Left kidney (tissue), 2 donors: Measurements from ENCODE around the gene CHST9. TPM values are rescaled to one million over a fixed set of nuclear protein-coding genes. Genes with fewer than 3 reads are reported as not detected.
"Not testable (repeated sequence)": the region's sequence is repeated elsewhere in the genome, so short reads cannot be mapped to it uniquely, and the experiment has no call there.

ENCODE experiments used
- DNase-seq: peaks from one replicate; pipeline ENCODE4 v3.0.0-alpha.2; 2013
- polyA plus RNA-seq: library from polyadenylated mRNA; unstranded; fragments of 120-200 nt; gene quantifications from one replicate; pipeline ENCODE4 v1.2.1, GENCODE V29; 2013; ENCODE audit not compliant: insufficient read length

The CHST9 gene
- polyA plus RNA-seq, 1 donor = 5.3 TPM

DNA sequence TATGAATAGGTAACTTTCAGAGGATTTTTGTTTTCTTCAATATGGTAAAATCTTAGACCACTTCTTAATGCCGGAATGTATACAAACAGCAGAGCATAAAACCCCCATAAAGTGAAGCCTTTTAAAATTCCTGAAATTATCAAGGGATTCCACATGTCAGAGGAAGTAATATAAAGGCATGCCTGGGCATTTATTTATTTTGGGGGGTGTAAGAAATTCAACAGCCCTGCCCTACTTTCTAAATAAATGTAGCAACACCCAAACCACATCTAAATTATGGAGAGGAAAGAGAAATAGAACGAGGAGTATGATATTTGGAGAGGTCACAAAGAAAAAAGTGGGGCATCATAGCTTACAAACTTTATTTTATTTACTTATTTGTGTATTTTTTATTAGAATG lies 9.9 kb downstream of the CHST9 start:
- no peak for DNase-seq

DNA sequence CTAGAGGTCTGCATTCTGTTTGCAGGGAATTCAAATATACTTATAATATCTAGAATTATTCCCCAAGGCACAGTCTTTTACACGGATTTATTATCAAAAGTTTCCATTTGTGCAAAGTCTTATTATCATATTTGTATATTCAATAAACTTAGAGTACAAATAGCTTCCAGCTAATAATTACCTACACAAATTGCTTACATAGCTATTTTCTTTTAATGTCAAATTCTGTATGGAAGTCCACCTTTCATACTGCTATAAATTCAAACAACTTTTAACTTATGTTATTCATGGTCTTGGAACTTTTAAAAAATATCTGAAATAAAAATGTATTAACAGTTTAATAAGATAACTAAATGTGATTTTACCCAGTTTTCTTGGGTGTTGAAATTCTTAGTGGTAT lies 13.1 kb downstream of the CHST9 start:
- no peak for DNase-seq

DNA sequence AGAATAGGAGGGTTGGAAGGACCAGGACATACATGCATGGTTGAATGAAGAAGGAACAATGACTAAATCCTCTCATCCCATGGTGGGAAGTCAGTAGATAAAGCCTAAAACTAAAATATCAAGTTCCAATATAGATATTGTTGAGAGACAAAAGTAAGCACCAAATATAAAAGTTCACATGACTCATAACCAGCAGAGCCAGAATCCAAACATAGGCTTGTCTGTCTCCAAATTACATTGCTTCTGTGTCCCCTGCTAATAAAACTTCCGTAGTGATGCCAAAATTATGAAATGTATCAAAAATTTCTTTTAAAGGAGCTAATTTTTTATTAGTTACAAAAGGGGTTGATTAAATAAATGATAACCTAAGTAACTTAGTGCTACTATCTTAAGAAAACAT lies 19.7 kb downstream of the CHST9 start:
- no peak for DNase-seq

DNA sequence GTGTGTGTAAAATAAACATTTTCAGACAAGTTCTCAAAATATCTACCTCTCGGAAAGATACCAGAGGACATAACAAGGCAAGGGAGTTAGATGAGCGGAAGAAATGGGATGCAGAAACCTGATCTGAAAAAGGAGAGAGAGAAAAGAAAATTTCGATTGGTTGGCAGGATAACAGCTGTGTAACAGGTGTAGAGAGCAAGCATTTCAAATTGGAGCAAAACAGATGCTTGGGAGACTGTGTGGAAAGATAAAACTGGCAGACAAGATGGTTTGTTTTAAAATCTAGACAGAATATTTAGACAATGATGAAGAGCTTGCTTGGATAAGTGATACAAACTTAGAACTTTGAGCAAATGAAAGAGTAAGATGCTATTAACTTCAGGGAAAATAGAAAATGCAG lies 20.2 kb downstream of the CHST9 start:
- DNase-seq = no peak

DNA sequence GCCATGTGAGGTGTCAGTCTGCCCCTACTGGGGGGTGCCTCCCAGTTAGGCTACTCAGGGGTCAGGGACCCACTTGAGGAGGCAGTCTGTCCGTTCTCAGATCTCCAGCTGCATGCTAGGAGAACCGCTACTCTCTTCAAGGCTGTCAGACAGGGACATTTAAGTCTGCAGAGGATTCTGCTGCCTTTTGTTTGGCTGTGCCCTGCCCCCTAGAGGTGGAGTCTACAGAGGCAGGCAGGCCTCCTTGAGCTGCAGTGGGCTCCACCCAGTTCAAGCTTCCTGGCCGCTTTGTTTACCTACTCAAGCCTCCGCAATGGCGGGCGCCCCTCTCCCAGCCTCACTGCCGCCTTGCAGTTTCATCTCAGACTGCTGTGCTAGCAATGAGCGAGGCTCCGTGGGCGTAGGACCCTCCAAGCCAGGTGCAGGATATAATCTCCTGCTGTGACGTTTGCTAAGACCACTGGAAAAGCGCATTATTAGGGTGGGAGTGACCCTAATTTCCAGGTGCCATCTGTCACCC lies 21.9 kb downstream of the CHST9 start:
- not testable (repeated sequence) for DNase-seq

DNA sequence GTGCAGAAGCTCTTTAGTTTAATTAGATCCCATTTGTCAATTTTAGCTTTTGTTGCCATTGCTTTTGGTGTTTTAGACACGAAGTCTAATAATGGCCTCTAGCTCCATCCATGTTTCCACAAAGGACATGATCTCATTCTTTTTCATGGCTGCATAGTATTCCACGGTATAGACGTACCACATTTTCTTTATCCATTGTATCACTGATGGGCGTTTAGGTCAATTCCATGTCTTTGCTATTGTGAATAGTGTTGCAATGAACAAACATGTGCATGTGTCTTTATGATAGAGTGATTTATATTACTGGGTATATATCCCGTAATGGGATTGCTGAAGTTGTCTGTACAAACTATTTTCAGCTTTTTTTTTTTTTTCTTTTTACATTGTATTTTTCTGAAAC lies 35.9 kb downstream of the CHST9 start:
- DNase-seq = not testable (repeated sequence)

DNA sequence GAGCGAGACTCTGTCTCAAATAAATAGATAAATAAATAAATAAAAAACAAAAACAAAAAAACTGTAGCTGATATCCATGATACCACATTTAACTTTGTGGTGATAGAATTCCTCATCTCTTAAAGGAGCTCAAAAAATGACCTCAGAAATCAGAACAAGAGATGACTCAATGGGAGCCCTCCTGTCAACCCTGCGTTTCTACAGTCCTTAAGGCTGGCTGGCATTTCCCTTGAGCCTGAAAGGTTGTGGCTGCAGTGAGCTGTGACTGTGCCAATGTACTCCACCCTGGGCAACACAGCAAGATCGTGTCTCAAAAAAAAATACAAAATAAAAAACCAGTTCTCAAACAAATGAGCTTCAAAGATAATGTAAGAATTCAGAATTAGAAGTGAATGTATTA lies 40.4 kb downstream of the CHST9 start:
- no peak for DNase-seq

DNA sequence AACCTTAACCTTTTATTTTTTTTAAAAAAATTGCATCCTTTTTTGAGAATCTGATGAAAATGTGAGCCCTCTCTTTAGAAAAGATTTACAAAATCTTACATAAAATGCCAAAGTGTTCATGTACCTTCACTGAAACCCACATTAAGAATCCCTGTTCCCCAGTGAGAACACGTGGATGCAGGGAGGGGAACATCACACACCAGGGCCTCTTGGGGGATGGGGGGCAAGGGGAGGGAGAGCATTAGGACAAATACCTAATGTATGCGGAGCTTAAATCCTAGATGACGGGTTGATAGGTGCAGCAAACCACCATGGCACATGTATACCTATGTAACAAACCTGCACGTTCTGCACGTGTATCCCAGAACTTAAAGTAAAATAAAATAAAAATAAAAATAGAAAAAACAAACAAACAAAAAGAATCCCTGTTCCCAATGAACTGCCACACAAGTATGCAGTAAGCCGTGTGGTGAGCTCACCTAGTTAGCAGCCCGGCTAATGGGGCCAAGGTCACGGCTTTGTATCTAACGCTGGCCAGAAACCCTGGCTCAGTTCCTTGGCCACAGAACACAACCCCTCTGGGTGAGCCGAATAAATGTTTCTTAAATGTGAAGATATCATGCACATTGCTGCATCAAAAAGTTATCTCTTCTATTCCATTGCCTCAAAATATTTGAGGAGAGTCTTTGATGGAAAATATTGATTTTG lies 41.4 kb downstream of the CHST9 start:
- DNase-seq = no peak

DNA sequence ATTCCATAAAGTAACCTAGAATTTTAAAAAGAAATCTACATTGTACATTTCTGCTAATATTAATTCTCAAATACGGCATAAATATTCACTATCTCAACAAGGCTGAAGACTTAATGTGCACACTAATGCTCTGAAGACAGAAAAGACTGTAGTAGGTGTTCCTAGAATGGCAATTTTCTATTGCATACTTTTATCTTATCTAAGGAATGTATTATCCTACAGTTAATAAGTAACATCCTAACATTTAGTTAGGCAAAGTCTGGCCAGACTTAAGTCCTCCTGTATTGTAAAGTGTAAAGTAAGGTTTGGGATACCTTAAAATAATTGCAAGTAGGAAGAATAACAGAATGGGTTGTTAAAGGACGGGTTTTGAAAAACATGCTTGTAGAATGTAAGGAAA lies 42.2 kb downstream of the CHST9 start:
- DNase-seq = no peak

DNA sequence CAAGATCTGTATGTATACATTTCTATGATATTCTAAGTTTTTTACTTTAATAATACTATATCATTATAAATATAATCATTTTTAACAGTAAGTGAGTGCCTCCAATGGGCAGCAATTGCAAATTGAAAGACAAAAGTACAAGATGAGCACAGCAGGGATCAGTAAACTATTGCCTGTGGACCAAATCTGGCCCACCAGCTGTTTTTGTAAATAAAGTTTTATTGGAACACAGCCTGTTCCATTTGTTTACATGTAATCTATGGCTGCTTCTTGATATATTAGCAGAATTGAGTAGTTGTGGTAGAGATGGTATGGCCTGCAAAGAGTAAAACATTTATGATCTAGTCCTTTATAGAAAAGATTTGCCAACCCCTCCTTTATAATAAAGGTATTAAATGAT lies 43.2 kb downstream of the CHST9 start:
- no peak for DNase-seq

DNA sequence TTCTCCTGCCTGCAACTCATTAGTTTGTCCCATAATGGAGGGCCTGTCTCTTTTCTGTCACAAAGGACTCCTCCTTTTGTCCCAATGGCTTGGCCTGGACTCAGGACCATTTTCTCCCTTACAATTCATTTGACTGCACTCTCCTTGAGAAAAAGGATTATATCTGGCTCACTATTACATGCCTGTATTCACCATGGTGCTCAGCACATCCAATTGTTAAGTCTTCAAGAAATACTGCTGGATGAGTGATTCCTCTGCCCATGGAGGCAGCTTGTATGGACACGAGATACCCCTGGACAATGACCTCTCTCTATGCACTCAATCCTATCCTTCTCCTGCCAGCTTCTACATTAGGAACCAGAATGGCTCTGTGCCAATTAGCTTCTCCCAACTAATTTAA lies 47.0 kb downstream of the CHST9 start:
- no peak for DNase-seq

DNA sequence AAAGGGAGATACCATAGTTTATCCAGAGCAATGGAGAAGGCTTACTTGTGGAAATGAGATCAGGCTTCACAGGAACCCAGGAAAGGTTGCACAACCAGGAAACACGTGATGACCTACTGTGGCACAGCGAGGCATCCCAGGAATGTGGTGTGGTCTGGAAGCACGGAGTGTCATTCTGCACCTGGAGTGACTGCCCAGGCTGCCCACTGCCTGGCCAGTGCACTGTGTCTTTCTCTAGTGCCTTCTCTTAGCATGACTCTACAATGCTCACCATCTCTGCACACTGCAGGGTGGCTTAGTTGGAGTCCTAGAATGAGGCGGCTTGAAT lies 48.9 kb downstream of the CHST9 start:
- DNase-seq = no peak

DNA sequence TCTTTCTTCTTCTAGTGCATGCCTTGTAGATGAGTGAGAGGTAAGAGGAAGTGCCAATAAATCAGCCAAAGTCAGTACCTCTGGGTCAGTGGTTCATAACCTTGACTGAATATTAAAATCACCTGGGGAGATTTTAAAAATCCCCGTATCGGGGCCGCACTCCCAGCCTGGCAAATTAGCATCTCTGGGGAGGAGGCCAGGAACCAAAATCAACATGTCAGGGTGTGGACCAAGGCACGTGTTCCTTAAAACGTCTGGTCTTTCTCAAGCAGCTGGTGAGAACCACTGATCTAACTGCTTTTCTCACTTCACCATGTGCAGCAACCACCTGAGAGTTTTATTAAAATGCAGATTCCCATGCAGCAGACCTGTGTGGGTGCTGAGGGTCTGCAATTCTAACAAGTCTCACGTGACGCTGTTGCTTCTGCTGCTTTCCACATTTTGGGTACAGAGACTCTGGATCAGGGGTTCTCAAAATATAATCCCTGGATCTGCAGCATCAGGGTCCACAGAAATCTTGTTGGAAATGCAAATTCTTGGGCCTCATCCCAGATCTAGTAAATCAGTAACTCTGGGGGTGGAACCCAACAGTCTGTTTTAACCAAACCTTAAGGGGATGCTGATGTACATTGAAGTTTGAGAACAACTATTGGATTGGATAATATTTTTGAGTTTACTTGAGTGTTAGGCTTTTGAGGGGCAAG lies 49.5 kb downstream of the CHST9 start:
- DNase-seq = no peak

DNA sequence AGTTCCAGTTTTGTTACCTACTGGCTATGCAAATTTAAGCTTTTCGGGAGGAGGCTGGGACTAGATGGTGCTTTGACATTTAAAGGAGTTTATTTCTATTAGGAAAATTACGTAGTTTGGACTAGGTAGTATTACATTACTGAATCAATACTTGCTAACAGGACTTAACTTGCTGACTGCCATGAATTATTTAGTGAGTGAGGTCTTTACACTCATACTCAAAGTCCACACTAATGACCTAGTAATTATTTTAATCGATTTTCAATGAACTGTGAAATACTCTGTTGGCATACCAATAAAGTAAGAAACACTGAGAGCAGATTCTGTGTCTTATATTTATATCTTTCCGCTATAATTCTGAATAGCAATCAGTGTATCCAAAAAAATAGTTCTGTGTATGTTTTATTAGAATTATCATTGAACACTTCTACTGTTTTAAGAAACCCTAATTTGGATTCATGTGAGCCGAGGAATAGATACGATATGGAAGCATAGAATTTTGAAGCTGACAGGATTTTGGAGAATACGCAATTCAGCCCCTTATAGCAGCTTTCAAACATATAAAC lies 55.0 kb downstream of the CHST9 start:
- no peak for DNase-seq

DNA sequence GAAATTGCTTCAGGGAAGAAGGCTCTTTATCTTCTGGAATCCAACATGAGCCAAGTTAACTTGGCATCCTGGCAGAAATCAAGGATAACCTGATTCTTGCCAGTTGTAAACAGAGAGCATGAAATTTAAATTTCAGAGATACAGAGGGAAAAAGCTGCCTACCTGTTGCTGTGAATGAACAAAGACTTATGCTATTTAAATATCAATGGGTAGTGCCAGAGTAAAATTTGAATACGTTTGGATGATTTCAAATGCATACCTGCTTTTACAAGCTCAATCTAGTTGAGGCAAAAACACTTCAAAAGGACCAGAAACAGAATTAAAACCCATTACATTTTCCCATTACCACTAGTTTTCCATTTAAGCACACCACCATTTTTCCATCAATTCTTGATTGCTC lies 60.9 kb downstream of the CHST9 start:
- no peak for DNase-seq

DNA sequence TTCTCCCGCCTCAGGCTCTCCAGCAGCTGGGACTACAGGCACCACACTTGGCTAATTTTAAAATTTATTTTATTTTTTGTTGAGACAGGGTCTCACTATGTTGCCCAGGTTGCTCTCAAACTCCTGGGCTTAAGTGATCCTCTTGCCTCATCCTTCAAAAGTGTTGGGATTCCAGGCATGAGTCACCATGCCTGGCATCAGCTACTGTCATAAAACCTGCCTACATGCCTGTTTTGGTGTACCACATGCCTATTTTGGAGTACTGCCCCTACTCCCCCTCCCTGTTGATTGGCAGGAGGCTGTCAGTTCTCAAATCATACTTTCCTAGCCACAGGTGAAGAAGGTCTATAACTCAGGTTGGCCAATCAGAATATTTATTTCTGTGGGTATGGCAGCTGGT lies 64.0 kb downstream of the CHST9 start:
- no peak for DNase-seq

DNA sequence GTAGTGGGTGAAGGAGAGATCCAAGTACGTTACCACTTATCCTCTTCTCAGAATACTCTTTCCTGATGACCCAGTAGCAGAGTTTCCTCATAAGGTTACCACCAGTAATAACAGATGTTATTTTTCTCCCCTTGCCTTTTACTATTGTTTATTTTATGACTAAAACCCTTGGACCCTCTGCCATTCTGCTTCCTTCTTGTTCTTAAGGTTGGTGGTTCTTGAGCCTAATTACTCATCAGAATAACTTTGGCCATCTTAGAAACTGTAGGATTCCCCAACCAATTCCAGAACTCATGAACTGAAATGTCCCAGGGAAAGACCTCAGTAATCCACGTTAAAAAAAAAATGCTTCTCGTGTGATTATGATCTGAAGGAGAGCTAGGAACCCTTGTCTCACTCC lies 64.9 kb downstream of the CHST9 start:
- no peak for DNase-seq

DNA sequence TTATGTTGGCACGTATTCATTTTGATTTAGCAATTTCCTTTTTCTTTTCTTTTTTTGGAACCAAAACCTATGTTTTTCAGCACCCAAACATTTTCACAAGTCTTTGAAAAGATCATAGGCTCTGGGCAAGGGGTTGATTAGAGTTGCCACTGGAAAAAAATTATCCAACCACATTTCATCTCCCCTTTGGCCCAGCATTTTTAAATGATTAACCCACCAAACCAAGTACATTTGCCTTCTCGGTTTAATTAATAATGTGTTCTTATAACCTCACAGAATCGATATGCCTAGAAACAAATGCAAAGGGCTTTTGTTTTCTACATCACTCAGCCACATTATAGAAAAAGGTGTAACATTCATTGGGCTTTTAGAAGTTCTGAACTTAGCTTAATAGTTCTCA lies 66.1 kb downstream of the CHST9 start:
- no peak for DNase-seq

DNA sequence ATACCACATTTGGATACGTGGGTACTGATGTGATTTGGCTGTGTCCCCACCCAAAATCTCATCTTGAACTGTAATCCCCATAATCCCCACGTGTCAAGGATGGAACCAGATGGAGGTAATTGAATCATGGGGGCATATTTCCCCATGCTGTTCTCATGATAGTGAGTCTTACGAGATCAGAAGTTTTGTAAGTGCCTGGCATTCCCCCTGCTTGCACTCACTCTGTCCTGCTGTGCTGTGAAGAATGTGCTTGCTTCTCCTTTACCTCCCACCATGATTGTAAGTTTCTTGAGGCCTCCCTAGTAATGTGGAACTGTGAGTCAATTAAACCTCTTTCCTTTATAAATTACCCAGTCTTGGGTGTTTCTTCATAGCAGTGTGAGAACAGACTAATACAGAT lies 70.3 kb downstream of the CHST9 start:
- no peak for DNase-seq

DNA sequence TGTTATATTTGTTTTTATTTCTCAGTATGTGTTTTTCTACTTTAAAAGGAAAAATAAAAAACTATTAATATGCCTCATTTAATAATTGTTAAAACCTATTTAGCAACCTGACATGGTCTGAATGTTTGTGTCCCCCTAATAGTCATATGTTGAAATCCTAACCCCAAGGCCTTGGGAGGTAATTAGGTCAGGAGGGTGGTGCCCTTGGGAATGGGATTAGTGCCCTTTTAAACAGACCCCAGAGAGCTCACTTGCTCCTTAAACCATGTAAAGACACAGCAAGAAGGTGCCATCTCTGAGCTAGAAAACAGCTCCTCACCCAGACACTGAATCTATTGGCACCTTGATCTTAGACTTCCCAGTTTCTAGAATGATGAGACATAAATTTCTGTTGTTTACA lies 71.8 kb downstream of the CHST9 start:
- no peak for DNase-seq

DNA sequence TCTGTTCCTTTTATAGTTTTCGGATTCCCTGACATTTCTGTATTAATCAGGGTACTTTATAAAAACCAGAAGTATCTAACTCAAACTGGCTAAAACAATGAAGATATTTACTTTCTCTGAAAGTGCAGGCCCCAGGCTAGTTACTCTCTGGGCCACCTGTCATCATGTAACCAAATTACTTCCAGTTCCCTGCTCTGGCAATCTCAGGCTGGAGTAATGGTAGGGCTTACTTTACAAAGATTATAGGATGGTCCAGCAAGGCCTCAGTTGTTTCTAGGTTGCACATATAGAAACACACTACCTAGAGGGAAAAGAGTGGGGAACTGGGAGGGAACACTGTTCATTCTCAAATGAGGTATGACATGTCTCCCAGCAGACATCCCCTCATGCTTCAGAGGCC lies 74.8 kb downstream of the CHST9 start:
- DNase-seq = no peak

DNA sequence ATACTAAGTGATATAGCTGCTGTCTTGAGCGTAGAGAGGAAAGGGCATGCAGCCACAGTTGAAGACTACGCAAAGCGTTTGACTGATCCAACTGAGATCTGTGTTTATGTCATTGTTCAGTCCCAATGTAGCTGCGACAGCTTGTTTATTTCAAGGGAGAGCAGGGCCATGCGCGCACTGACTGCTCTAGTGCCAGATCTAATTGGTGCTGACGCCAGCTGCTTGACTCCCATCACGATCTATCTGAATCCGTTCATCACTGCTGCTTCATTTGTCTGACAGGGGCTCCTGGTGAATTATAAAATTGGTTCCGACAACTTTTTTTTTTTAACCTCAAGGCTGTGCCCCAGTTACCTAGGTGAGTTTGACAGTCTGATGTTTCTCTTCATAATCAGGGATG lies 75.7 kb downstream of the CHST9 start:
- DNase-seq = no peak

DNA sequence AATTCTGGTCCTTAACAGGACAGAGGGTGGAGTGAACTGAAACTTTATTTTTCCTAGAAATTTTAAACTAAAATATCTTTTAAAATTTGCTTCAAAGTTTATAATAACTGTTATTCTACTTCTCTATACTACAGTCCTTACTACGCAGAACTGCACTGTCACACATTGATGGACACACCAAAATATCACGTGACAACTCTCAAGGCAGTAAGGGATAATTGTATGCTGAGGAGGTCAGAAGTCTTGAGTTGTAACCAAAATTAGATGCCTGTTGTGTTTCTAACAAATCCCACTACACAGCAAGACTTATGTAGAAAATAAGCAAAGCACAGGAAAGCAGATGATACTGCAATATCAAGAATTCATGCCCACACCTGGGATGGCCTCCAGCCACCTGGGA lies 76.3 kb downstream of the CHST9 start:
- no peak for DNase-seq

DNA sequence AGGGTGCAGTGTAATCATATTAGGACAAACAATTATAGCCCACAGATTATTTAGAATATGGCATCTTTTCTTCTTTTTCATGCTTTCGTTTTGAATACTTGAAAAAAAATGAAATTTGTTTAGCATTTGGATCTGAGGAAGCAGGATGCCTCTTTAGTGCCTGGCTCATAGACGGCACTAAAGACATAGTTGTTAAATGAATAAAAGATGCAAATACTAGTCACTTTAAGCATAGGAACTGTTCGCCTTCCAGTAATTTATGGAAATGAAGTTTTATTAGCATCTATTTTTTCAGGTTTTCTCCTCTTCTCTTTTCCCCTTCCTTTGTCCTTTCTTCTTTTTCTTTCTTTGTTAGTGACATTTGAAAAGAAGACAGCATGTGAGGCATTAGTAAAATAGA lies 80.4 kb downstream of the CHST9 start:
- no peak for DNase-seq
